NCI-H187 treated with DMSO at 0.1 percent for 48 hours (cell line): Measurements from ENCODE around the gene ATAD2B.

Source experiments
- DNase-seq: peaks from one replicate; lab custom pipeline; 2025; lab: John Stamatoyannopoulos, UW

Gene ATAD2B

GRCh38 chr2:23837871-23838270, 89.1 kb downstream of the ATAD2B start:
- no peak for DNase-seq

- DNase-seq, result no peak
Observed at GRCh38 chr2:23836971-23837565, 89.9 kb downstream of the ATAD2B start.

GRCh38 chr2:23836505-23836904, 90.4 kb downstream of the ATAD2B start:
- no peak for DNase-seq

GRCh38 chr2:23835988-23836387, 90.9 kb downstream of the ATAD2B start:
- DNase-seq, result no peak

GRCh38 chr2:23835423-23835822, 91.5 kb downstream of the ATAD2B start:
- no peak for DNase-seq

- no peak for DNase-seq
Observed at GRCh38 chr2:23828986-23829385, 97.9 kb downstream of the ATAD2B start.

- DNase-seq, result no peak
Observed at GRCh38 chr2:23828256-23828980, 98.5 kb downstream of the ATAD2B start.

- DNase-seq, result no peak
Observed at GRCh38 chr2:23827287-23827686, 99.6 kb downstream of the ATAD2B start.

- DNase-seq, result no peak
Observed at GRCh38 chr2:23826771-23827170, 100.2 kb downstream of the ATAD2B start.

- DNase-seq, result no peak
Observed at GRCh38 chr2:23826040-23826439, 100.9 kb downstream of the ATAD2B start.

- no peak for DNase-seq
Observed at GRCh38 chr2:23824777-23825212, 102.1 kb downstream of the ATAD2B start.

GRCh38 chr2:23823863-23824262, 103.1 kb downstream of the ATAD2B start:
- DNase-seq, result no peak

- no peak for DNase-seq
Observed at GRCh38 chr2:23814963-23815362, 112.0 kb downstream of the ATAD2B start.

GRCh38 chr2:23813438-23813837, 113.5 kb downstream of the ATAD2B start:
- no peak for DNase-seq

GRCh38 chr2:23809150-23809549, 117.8 kb downstream of the ATAD2B start:
- no peak for DNase-seq

- DNase-seq, result no peak
Observed at GRCh38 chr2:23806665-23807249, 120.2 kb downstream of the ATAD2B start.

GRCh38 chr2:23806201-23806600, 120.7 kb downstream of the ATAD2B start:
- DNase-seq, result no peak

GRCh38 chr2:23803965-23804542, 122.9 kb downstream of the ATAD2B start:
- no peak for DNase-seq

- DNase-seq, result no peak
Observed at GRCh38 chr2:23803264-23803964, 123.5 kb downstream of the ATAD2B start.

GRCh38 chr2:23801396-23801795, 125.5 kb downstream of the ATAD2B start:
- DNase-seq, result no peak

GRCh38 chr2:23794234-23794633, 132.7 kb downstream of the ATAD2B start:
- no peak for DNase-seq

- no peak for DNase-seq
Observed at GRCh38 chr2:23793476-23793875, 133.4 kb downstream of the ATAD2B start.
